ENCODE data around the gene ANO6. TPM values are rescaled to one million over a fixed set of nuclear protein-coding genes. Genes with fewer than 3 reads are reported as not detected.

The ANO6 gene
- total RNA-seq, 1 donor from 2014 or later = 49.0 TPM

GRCh38 chr12:45439039-45439438 lies 223.1 kb downstream of the ANO6 start:
- H3K4me3 Mint-ChIP-seq = no peak overlapping the region
- DNase-seq (ENCODE audit: low spot score) = no peak
- peaks cover 2% of the 10 kb centered on the region for H3K27me3 Mint-ChIP-seq (ENCODE audit: insufficient read depth, low read depth)
- H3K4me1 ChIP-seq = peaks cover 26% of the 10 kb centered on the region
- H3K9me3 ChIP-seq (ENCODE audit: low read depth) = peaks cover 5% of the 10 kb centered on the region
- H3F3A ChIP-seq (ENCODE audit: low read depth) = peaks cover 11% of the 10 kb centered on the region
- H3K27me3 ChIP-seq = no peaks in the 10 kb centered on the region
- no peak overlapping the region for H3K4me3 ChIP-seq
- peaks cover 3% of the 10 kb centered on the region for H3K36me3 ChIP-seq
- H3K36me3 Mint-ChIP-seq = no peaks in the 10 kb centered on the region
- no peak overlapping the region for H3K4me2 ChIP-seq
- no peak overlapping the region for H3K9ac ChIP-seq
- peaks cover 8% of the 10 kb centered on the region for H3K9me3 Mint-ChIP-seq
- no peak overlapping the region for H2AFZ ChIP-seq (replicated peaks)
- TF ChIP-seq CTCF (IDR thresholded peaks at IDR 0.05) = no peak
- TF ChIP-seq EZH2phosphoT487 (IDR thresholded peaks at IDR 0.05) = no peak
- TF ChIP-seq EZH2 (IDR thresholded peaks at IDR 0.05) = no peak
- H3K4me1 Mint-ChIP-seq = peaks cover under 1% of the 10 kb centered on the region
- no peaks in the 10 kb centered on the region for H4K20me1 ChIP-seq (ENCODE audit: low read depth)
- H3K27ac Mint-ChIP-seq = no peak overlapping the region
- H3K27ac ChIP-seq = no peak overlapping the region
- no peaks in the 10 kb centered on the region for H3K79me2 ChIP-seq (ENCODE audit: low read depth)

- Mint-ChIP-seq H3K4me1 (no peaks in the 10 kb centered on the region), H3K36me3 (no peaks in the 10 kb centered on the region), H3K27ac (no peak overlapping the region), H3K4me3 (no peak overlapping the region), H3K9me3 (peaks cover 12% of the 10 kb centered on the region), H3K27me3 (ENCODE audit: insufficient read depth, low read depth) (no peaks in the 10 kb centered on the region)
- no peaks in the 10 kb centered on the region for H3K4me1 ChIP-seq
- H3F3A ChIP-seq (ENCODE audit: low read depth) = no peaks in the 10 kb centered on the region
- no peak overlapping the region for H3K4me2 ChIP-seq
- peaks cover 10% of the 10 kb centered on the region for H3K9me3 ChIP-seq (ENCODE audit: low read depth)
- no peak for TF ChIP-seq EZH2phosphoT487 (IDR thresholded peaks at IDR 0.05)
- no peak for TF ChIP-seq CTCF (IDR thresholded peaks at IDR 0.05)
- no peak for TF ChIP-seq EZH2 (IDR thresholded peaks at IDR 0.05)
- no peak overlapping the region for H3K9ac ChIP-seq
- peaks cover 6% of the 10 kb centered on the region for H3K36me3 ChIP-seq
- H3K27me3 ChIP-seq = no peaks in the 10 kb centered on the region
- no peak for DNase-seq (ENCODE audit: low spot score)
- no peaks in the 10 kb centered on the region for H4K20me1 ChIP-seq (ENCODE audit: low read depth)
- no peak overlapping the region for H2AFZ ChIP-seq (replicated peaks)
- no peak overlapping the region for H3K4me3 ChIP-seq
- no peak overlapping the region for H3K27ac ChIP-seq
- no peaks in the 10 kb centered on the region for H3K79me2 ChIP-seq (ENCODE audit: low read depth)
Measured at GRCh38 chr12:45446013-45446412, 230.1 kb downstream of the ANO6 start.

- Histone ChIP-seq H3K27ac (no peak overlapping the region), H3F3A (ENCODE audit: low read depth) (no peaks in the 10 kb centered on the region), H3K79me2 (ENCODE audit: low read depth) (no peaks in the 10 kb centered on the region), H3K4me2 (no peak overlapping the region), H3K36me3 (no peaks in the 10 kb centered on the region), H3K9ac (no peak overlapping the region), H4K20me1 (ENCODE audit: low read depth) (no peaks in the 10 kb centered on the region), H2AFZ (replicated peaks) (no peak overlapping the region), H3K4me3 (no peak overlapping the region), H3K9me3 (ENCODE audit: low read depth) (no peaks in the 10 kb centered on the region), H3K4me1 (no peaks in the 10 kb centered on the region), H3K27me3 (no peaks in the 10 kb centered on the region)
- Mint-ChIP-seq H3K27ac (no peak overlapping the region), H3K4me3 (no peak overlapping the region), H3K4me1 (no peaks in the 10 kb centered on the region), H3K36me3 (no peaks in the 10 kb centered on the region), H3K27me3 (ENCODE audit: insufficient read depth, low read depth) (no peaks in the 10 kb centered on the region), H3K9me3 (no peaks in the 10 kb centered on the region)
- TF ChIP-seq CTCF (IDR thresholded peaks at IDR 0.05) (no peak), EZH2phosphoT487 (IDR thresholded peaks at IDR 0.05) (no peak), EZH2 (IDR thresholded peaks at IDR 0.05) (no peak)
- DNase-seq (ENCODE audit: low spot score) = no peak
Measured at GRCh38 chr12:45458238-45458637, 242.3 kb downstream of the ANO6 start.

All from neural progenitor cell (in vitro differentiated cells).